Activated CD4-positive, alpha-beta T cell treated with anti-CD3 and anti-CD28 coated beads, Interleukin-2, amount 10 ng/mL, durations not matched to agents 24 days and 14 days (primary cell): ENCODE results near the gene RBM38. TPM values are rescaled to one million over a fixed set of nuclear protein-coding genes. Genes with fewer than 3 reads are reported as not detected.

Experiments
- DNase-seq: peaks from one replicate; pipeline ENCODE4 v3.0.0; 2022
- H3K27ac Mint-ChIP-seq: one replicate; pipeline ENCODE4 v1.8.0; 2022; ENCODE audit warnings: mild to moderate bottlenecking, mixed read lengths
- H3K27me3 Mint-ChIP-seq: one replicate; pipeline ENCODE4 v1.8.0; 2022; ENCODE audit warnings: mixed read lengths
- H3K36me3 Mint-ChIP-seq: one replicate; pipeline ENCODE4 v1.8.0; 2022; ENCODE audit warnings: low read depth, mild to moderate bottlenecking, mixed read lengths
- H3K4me1 Mint-ChIP-seq: one replicate; pipeline ENCODE4 v1.8.0; 2021; ENCODE audit warnings: mixed read lengths
- H3K4me3 Mint-ChIP-seq: one replicate; pipeline ENCODE4 v1.8.0; 2022; ENCODE audit warnings: mild to moderate bottlenecking, moderate library complexity, mixed read lengths
- H3K9me3 Mint-ChIP-seq: one replicate; pipeline ENCODE4 v1.8.0; 2021; ENCODE audit warnings: mixed read lengths
- intact Hi-C: fragments of 100-400 bp; cut with micrococcal nuclease; formaldehyde crosslinking; loops from one replicate; pipeline ENCODE4 v1.15.1; 2023
- total RNA-seq: library from RNA; stranded (reverse); gene quantifications from 2 replicates; pipeline ENCODE4 v1.2.3, GENCODE V29; 2022

The RBM38 gene
- total RNA-seq, 1 donor from 2014 or later: 100 TPM

- no peaks in the 10 kb centered on the region for H3K9me3 Mint-ChIP-seq
- H3K4me3 Mint-ChIP-seq: peak overlapping the region; percentile 86
- H3K27me3 Mint-ChIP-seq: no peaks in the 10 kb centered on the region
- peak; percentile 92 for DNase-seq
- intact Hi-C loops: loop anchor here (1.0 to 10.0 kb wide), 6 partner anchors 9 to 1646 kb away; partner anchors contain the start of genes AURKA, CSTF1, PRELID3B and RTF2
- peaks cover 79% of the 10 kb centered on the region for H3K36me3 Mint-ChIP-seq
- peak overlapping the region; percentile 95 for H3K27ac Mint-ChIP-seq
- peaks cover 69% of the 10 kb centered on the region for H3K4me1 Mint-ChIP-seq
These were observed 7.1 kb downstream of the RBM38 start for GRCh38 chr20:57398231-57398821.

GRCh38 chr20:57398901-57399535 is 7.8 kb downstream of the RBM38 start:
- H3K27ac Mint-ChIP-seq: peak overlapping the region; percentile 95
- no peaks in the 10 kb centered on the region for H3K9me3 Mint-ChIP-seq
- DNase-seq: peak; percentile 67
- H3K4me3 Mint-ChIP-seq: peak overlapping the region; percentile 86
- H3K36me3 Mint-ChIP-seq: peaks cover 75% of the 10 kb centered on the region
- H3K4me1 Mint-ChIP-seq: peaks cover 65% of the 10 kb centered on the region
- intact Hi-C loops: loop anchor here (1.0 to 10.0 kb wide), 6 partner anchors 10 to 1646 kb away; partner anchors contain the start of genes AURKA, CSTF1, PRELID3B and RTF2
- no peaks in the 10 kb centered on the region for H3K27me3 Mint-ChIP-seq

- Mint-ChIP-seq H3K27me3 (no peaks in the 10 kb centered on the region), H3K36me3 (peaks cover 71% of the 10 kb centered on the region), H3K4me3 (peak overlapping the region; percentile 86), H3K9me3 (no peaks in the 10 kb centered on the region), H3K27ac (peak overlapping the region; percentile 95), H3K4me1 (peaks cover 60% of the 10 kb centered on the region)
- DNase-seq: peak; percentile 82
- intact Hi-C loops: loop anchor here (2.0 to 10.0 kb wide), 5 partner anchors 33 to 1645 kb away; partner anchors contain the start of genes AURKA, CSTF1, PRELID3B and RTF2
These were observed 8.5 kb downstream of the RBM38 start for GRCh38 chr20:57399587-57400155.

GRCh38 chr20:57400231-57400701 is 9.1 kb downstream of the RBM38 start:
- no peak for DNase-seq
- H3K4me3 Mint-ChIP-seq: peak overlapping the region; percentile 56
- no peaks in the 10 kb centered on the region for H3K9me3 Mint-ChIP-seq
- intact Hi-C loops: no loop called here
- H3K4me1 Mint-ChIP-seq: peaks cover 56% of the 10 kb centered on the region
- no peaks in the 10 kb centered on the region for H3K27me3 Mint-ChIP-seq
- peak overlapping the region; percentile 95 for H3K27ac Mint-ChIP-seq
- peaks cover 70% of the 10 kb centered on the region for H3K36me3 Mint-ChIP-seq

- Mint-ChIP-seq H3K36me3 (peaks cover 65% of the 10 kb centered on the region), H3K4me1 (peaks cover 54% of the 10 kb centered on the region), H3K4me3 (peak overlapping the region; percentile 56), H3K27me3 (no peaks in the 10 kb centered on the region), H3K27ac (peak overlapping the region; percentile 79), H3K9me3 (no peaks in the 10 kb centered on the region)
- no peak for DNase-seq
- intact Hi-C loops: no loop called here
These were observed 9.8 kb downstream of the RBM38 start for GRCh38 chr20:57400821-57401564.

- Mint-ChIP-seq H3K27ac (peak overlapping the region; percentile 79), H3K27me3 (no peaks in the 10 kb centered on the region), H3K4me3 (no peak overlapping the region), H3K9me3 (no peaks in the 10 kb centered on the region), H3K4me1 (peaks cover 49% of the 10 kb centered on the region), H3K36me3 (peaks cover 60% of the 10 kb centered on the region)
- intact Hi-C loops: no loop called here
- no peak for DNase-seq
These were observed 10.3 kb downstream of the RBM38 start for GRCh38 chr20:57401565-57401918.

- Mint-ChIP-seq H3K4me1 (peaks cover 40% of the 10 kb centered on the region), H3K36me3 (peaks cover 58% of the 10 kb centered on the region), H3K27me3 (no peaks in the 10 kb centered on the region), H3K9me3 (no peaks in the 10 kb centered on the region), H3K4me3 (no peak overlapping the region), H3K27ac (peak overlapping the region; percentile 48)
- intact Hi-C loops: no loop called here
- no peak for DNase-seq
These were observed 11.3 kb downstream of the RBM38 start for GRCh38 chr20:57402206-57403125.

GRCh38 chr20:57403216-57403615 is 12.0 kb downstream of the RBM38 start:
- H3K27ac Mint-ChIP-seq: no peak overlapping the region
- peaks cover 55% of the 10 kb centered on the region for H3K36me3 Mint-ChIP-seq
- intact Hi-C loops: no loop called here
- no peaks in the 10 kb centered on the region for H3K27me3 Mint-ChIP-seq
- peaks cover 33% of the 10 kb centered on the region for H3K4me1 Mint-ChIP-seq
- no peak overlapping the region for H3K4me3 Mint-ChIP-seq
- H3K9me3 Mint-ChIP-seq: no peaks in the 10 kb centered on the region
- DNase-seq: no peak

GRCh38 chr20:57404006-57404405 is 12.8 kb downstream of the RBM38 start:
- intact Hi-C loops: no loop called here
- H3K27me3 Mint-ChIP-seq: no peaks in the 10 kb centered on the region
- H3K4me3 Mint-ChIP-seq: no peak overlapping the region
- peaks cover 27% of the 10 kb centered on the region for H3K4me1 Mint-ChIP-seq
- no peak overlapping the region for H3K27ac Mint-ChIP-seq
- no peak for DNase-seq
- no peaks in the 10 kb centered on the region for H3K9me3 Mint-ChIP-seq
- peaks cover 51% of the 10 kb centered on the region for H3K36me3 Mint-ChIP-seq

GRCh38 chr20:57404419-57405072 is 13.3 kb downstream of the RBM38 start:
- H3K4me1 Mint-ChIP-seq: peaks cover 22% of the 10 kb centered on the region
- H3K36me3 Mint-ChIP-seq: peaks cover 49% of the 10 kb centered on the region
- DNase-seq: no peak
- no peaks in the 10 kb centered on the region for H3K27me3 Mint-ChIP-seq
- no peak overlapping the region for H3K27ac Mint-ChIP-seq
- intact Hi-C loops: no loop called here
- H3K4me3 Mint-ChIP-seq: no peak overlapping the region
- H3K9me3 Mint-ChIP-seq: no peaks in the 10 kb centered on the region

GRCh38 chr20:57405236-57406016 is 14.2 kb downstream of the RBM38 start:
- Mint-ChIP-seq H3K4me1 (peaks cover 16% of the 10 kb centered on the region), H3K4me3 (no peak overlapping the region), H3K27me3 (no peaks in the 10 kb centered on the region), H3K27ac (peak overlapping the region; percentile 11), H3K36me3 (peaks cover 49% of the 10 kb centered on the region), H3K9me3 (no peaks in the 10 kb centered on the region)
- intact Hi-C loops: no loop called here
- DNase-seq: no peak

GRCh38 chr20:57407541-57407956 is 16.4 kb downstream of the RBM38 start:
- intact Hi-C loops: no loop called here
- H3K27me3 Mint-ChIP-seq: no peaks in the 10 kb centered on the region
- peaks cover 8% of the 10 kb centered on the region for H3K4me1 Mint-ChIP-seq
- H3K27ac Mint-ChIP-seq: no peak overlapping the region
- no peak overlapping the region for H3K4me3 Mint-ChIP-seq
- DNase-seq: no peak
- H3K9me3 Mint-ChIP-seq: no peaks in the 10 kb centered on the region
- H3K36me3 Mint-ChIP-seq: peaks cover 36% of the 10 kb centered on the region
